ENCODE data around the gene CLASP1. TPM values are rescaled to one million over a fixed set of nuclear protein-coding genes. Genes with fewer than 3 reads are reported as not detected.
"Not testable (repeated sequence)": the region's sequence is repeated elsewhere in the genome, so short reads cannot be mapped to it uniquely, and the experiment has no call there.

Gene CLASP1
- total and polyA plus RNA-seq, 11 donors, result 16.0 to 84.5 (median 60.2) TPM

- 75 to 85% (median 82%) methylated on average over 1 to 8 of the region's 8 CpGs for WGBS, 4 donors
Observed at GRCh38 chr2:121321476-121321875, 327.8 kb downstream of the CLASP1 start.

DNA sequence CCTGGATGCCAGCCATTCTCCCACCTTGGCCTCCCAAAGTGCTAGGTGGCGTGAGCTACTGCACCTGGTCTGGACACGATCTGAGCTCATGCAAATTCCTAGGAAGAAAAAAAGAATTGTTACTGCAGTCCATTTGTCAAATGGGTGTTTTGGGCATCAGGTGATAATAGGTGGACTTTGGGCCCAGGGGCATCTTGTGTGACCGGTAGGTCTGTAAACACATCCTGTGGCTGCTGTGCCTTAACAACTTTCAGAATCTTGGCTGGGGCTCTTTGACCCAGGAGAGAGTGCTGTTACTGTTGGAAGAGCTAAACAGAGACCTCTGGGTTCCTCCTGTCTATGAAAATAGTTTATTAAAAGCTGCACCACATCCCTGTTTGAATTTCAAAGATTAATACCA, 329.3 kb downstream of the CLASP1 start:
- H3K9me3 ChIP-seq, result no peaks in the 10 kb centered on the region
- no peak overlapping the region for H3K4me3 ChIP-seq
- H3K27ac ChIP-seq, result no peak overlapping the region
- no peaks in the 10 kb centered on the region for H3K36me3 ChIP-seq
- no peaks in the 10 kb centered on the region for H3K4me1 ChIP-seq
- H3K27me3 ChIP-seq, result no peaks in the 10 kb centered on the region
- no peak for TF ChIP-seq CTCF (IDR thresholded peaks at IDR 0.05)
- intact Hi-C loops (cut with DNase I), result no loop called here
- 81 to 93% (median 88%) methylated on average over 3 of the region's 3 CpGs for WGBS, 4 donors
- no peak for ATAC-seq
- DNase-seq, result no peak

More at GRCh38 chr2:121321476-121321875, 327.8 kb downstream of the CLASP1 start:
- intact Hi-C loops (cut with DNase I), result no loop called here
- Histone ChIP-seq H3K4me3 (no peak overlapping the region), H3K9me3 (no peaks in the 10 kb centered on the region), H3K27me3 (no peaks in the 10 kb centered on the region), H3K36me3 (no peaks in the 10 kb centered on the region), H3K27ac (no peak overlapping the region), H3K4me1 (no peaks in the 10 kb centered on the region)
- DNase-seq (no peak), ATAC-seq (no peak)
- no peak for TF ChIP-seq CTCF (IDR thresholded peaks at IDR 0.05)
- TF ChIP-seq POLR2A (IDR thresholded peaks at IDR 0.05), result no peak

DNA sequence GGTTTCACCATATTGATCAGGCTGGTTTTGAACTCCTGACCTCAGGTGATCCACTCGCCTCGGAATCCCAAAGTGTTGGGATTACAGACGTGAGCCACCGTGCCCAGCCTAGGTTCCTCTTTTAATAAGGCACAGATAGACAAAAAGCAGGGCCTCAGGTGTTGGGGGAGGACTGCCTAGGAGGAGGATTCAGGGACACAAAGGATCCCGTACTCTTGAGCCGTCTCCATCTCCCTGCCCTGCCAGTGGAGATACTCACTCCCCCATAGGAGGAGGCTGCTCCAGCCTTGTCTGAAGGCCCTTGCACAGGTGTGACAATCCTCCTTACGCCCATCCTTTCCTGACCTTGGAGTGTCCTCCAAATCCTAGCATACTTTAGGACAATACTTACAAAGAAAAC, 332.3 kb downstream of the CLASP1 start:
- ATAC-seq (no peak), DNase-seq (no peak)
- no peaks in the 10 kb centered on the region for H3K36me3 ChIP-seq
- intact Hi-C loops (cut with DNase I), result no loop called here
- H3K4me1 ChIP-seq, result no peaks in the 10 kb centered on the region
- H3K27me3 ChIP-seq, result no peaks in the 10 kb centered on the region
- H3K27ac ChIP-seq, result no peak overlapping the region
- TF ChIP-seq CTCF (IDR thresholded peaks at IDR 0.05) (no peak), POLR2A (IDR thresholded peaks at IDR 0.05) (no peak)
- no peaks in the 10 kb centered on the region for H3K9me3 ChIP-seq
- H3K4me3 ChIP-seq, result no peak overlapping the region
- WGBS, 4 donors, result 79 to 96% (median 86%) methylated on average over 7 of the region's 7 CpGs

DNA sequence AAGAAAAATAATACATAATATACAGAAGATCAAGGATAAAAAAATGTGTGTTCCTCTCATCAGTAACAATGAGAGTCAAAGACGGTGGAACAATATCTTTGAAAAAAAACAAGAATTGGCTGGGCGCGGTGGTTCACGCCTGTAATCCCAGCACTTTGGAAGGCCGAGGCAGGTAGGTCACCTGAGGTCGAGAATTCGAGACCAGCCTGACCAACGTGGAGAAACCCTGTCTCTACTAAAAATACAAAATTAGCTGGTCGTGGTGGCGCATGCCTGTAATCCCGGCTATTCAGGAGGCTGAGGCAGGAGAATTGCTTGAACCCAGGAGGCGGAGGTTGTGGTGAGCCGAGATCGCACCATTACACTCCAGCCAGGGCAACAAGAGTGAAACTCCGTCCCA, 335.6 kb downstream of the CLASP1 start:
- H3K4me1 ChIP-seq; H3K27ac ChIP-seq; ATAC-seq; H3K9me3 ChIP-seq; H3K4me3 ChIP-seq; H3K27me3 ChIP-seq; H3K36me3 ChIP-seq; intact Hi-C loops (cut with DNase I); DNase-seq: not testable (repeated sequence)
- WGBS, 4 donors, result 80 to 87% (median 86%) methylated on average over 15 of the region's 15 CpGs

- peaks cover 0 to 11% (median 0%) of the 10 kb centered on the region in 9 donors for H3K27me3 ChIP-seq
- intact Hi-C loops (cut with DNase I), result no loop called here
- no peaks in the 10 kb centered on the region for H3K36me3 ChIP-seq
- no peak overlapping the region for H3K27ac ChIP-seq
- H3K4me3 ChIP-seq, result no peak overlapping the region
- no peak for TF ChIP-seq POLR2A (IDR thresholded peaks at IDR 0.05)
- no peak for TF ChIP-seq CTCF (IDR thresholded peaks at IDR 0.05)
- 24 to 40% (median 27%) methylated on average over 3 of the region's 3 CpGs for WGBS, 4 donors
- H3K4me1 ChIP-seq, result no peaks in the 10 kb centered on the region
- ATAC-seq, result no peak
- no peak for DNase-seq
- H3K9me3 ChIP-seq, result peaks cover 0 to 8% (median 0%) of the 10 kb centered on the region in 12 donors
Observed at GRCh38 chr2:121309801-121310200, 339.5 kb downstream of the CLASP1 start.

Measured in heart left ventricle (tissue), 16 donors.